Activated effector memory CD4-positive, alpha-beta T cell treated with Interleukin-2 at 50 U/mL for 16 hours (primary cell): ENCODE measurements around the gene SCGB1C1.
A peak's percentile ranks its signal among the peaks of the same experiment; 100 is the strongest.

Experiments used
- DNase-seq: peaks from one replicate; pipeline ENCODE4 v3.0.0-alpha.2; 2020

Gene SCGB1C1

GRCh38 chr11:205221-206001 is 12.5 kb downstream of the SCGB1C1 start:
- DNase-seq: no peak

GRCh38 chr11:206002-206384 is 13.1 kb downstream of the SCGB1C1 start:
- DNase-seq: no peak

GRCh38 chr11:206526-207207 is 13.8 kb downstream of the SCGB1C1 start:
- DNase-seq: peak; percentile 13

GRCh38 chr11:207208-207862 is 14.5 kb downstream of the SCGB1C1 start, which contains the start of the genes BET1L and RIC8A:
Gene BET1L (minus strand): TSS chr11:207399. CDS start chr11:207321, 78 bp downstream.
Gene RIC8A (plus strand): TSS chr11:207708. CDS start chr11:208855, 1,147 bp downstream.
- peak; percentile 96 for DNase-seq

- no peak for DNase-seq
These were observed 14.9 kb downstream of the SCGB1C1 start for GRCh38 chr11:207863-208180.

- peak; percentile 74 for DNase-seq
These were observed 15.5 kb downstream of the SCGB1C1 start for GRCh38 chr11:208181-208916.

GRCh38 chr11:208917-209260 is 16.0 kb downstream of the SCGB1C1 start:
- DNase-seq: no peak

- DNase-seq: no peak
These were observed 16.6 kb downstream of the SCGB1C1 start for GRCh38 chr11:209275-210121.

- DNase-seq: no peak
These were observed 17.4 kb downstream of the SCGB1C1 start for GRCh38 chr11:210122-210802.

- DNase-seq: no peak
These were observed 17.9 kb downstream of the SCGB1C1 start for GRCh38 chr11:210803-211180.

- no peak for DNase-seq
These were observed 18.4 kb downstream of the SCGB1C1 start for GRCh38 chr11:211295-211694.

- no peak for DNase-seq
These were observed 18.9 kb downstream of the SCGB1C1 start for GRCh38 chr11:211741-212140.

- no peak for DNase-seq
These were observed 19.5 kb downstream of the SCGB1C1 start for GRCh38 chr11:212150-213100.

- DNase-seq: no peak
These were observed 20.2 kb downstream of the SCGB1C1 start for GRCh38 chr11:213111-213510.

GRCh38 chr11:214083-214482 is 21.2 kb downstream of the SCGB1C1 start:
- no peak for DNase-seq

GRCh38 chr11:215581-216037 is 22.7 kb downstream of the SCGB1C1 start:
- DNase-seq: no peak

- DNase-seq: no peak
These were observed 23.4 kb downstream of the SCGB1C1 start for GRCh38 chr11:216081-216974.

- DNase-seq: no peak
These were observed 24.8 kb downstream of the SCGB1C1 start for GRCh38 chr11:217704-218103.
